ENCODE data around the gene SUSD3. TPM values are rescaled to one million over a fixed set of nuclear protein-coding genes. Genes with fewer than 3 reads are reported as not detected.
A peak's percentile ranks its signal among the peaks of the same experiment; 100 is the strongest.

The SUSD3 gene
- polyA plus RNA-seq, 4 donors = 3.7 to 10.1 (median 3.8) TPM; not detected in 1

DNA sequence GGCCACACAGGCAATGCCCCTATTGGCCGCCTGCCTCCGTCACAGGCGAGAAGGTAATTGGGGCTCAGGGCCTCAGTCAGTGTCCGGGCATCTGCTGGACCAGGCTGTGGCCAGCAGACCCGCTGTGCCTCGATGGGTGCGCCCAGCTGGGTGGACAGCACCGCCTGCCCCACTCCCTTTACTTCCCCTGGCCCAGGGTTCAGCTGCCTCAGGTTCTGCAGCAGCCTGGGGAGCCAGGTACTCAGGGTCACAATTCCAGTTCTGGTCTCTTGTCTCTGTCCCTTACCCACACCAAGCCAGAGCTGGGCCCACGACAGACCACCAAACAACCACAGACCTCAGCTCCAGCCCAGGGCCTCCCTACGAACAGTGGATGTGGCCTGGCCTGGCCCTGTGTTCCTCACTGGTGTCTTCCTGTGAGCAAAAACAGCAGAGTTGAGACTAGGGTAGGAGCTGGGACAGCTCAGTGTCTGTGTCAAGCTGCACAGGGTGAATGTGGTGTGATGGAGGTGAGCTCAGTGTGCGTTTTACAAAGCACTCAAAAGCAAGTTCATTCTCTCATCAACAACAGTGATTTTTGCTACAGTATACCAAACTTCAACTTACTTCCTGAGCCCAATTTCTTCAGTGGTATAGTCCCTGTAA is 33.4 kb upstream of the SUSD3 start:
- Histone ChIP-seq H3K9me3 (ENCODE audit: control insufficient read depth in 2 of 2, insufficient read depth in 1 of 2, low read depth in 1 of 2, low read length in 1 of 2) (no peaks in the 10 kb centered on the region), H3K4me3 (ENCODE audit: low read depth in 1 of 3, low read length in 3 of 3) (no peak overlapping the region), H3K27me3 (ENCODE audit: control insufficient read depth in 3 of 3, insufficient read depth in 3 of 3, low read length in 3 of 3) (no peaks in the 10 kb centered on the region), H3K4me1 (ENCODE audit: control insufficient read depth in 3 of 3, insufficient read depth in 2 of 3, low read depth in 1 of 3, low read length in 2 of 3) (no peaks in the 10 kb centered on the region), H3K36me3 (ENCODE audit: control insufficient read depth in 3 of 3, insufficient read depth in 2 of 3, low read depth in 1 of 3, low read length in 3 of 3) (peaks cover 0 to 23% (median 2%) of the 10 kb centered on the region in 3 donors), H3K27ac (ENCODE audit: low read depth in 1 of 3, low read length in 2 of 3) (no peak overlapping the region)
- FAIRE-seq (no peak), DNase-seq (no peak)
- WGBS, 3 donors = 86 to 91% (median 91%) methylated on average over 9 to 11 of the region's 11 CpGs

DNA sequence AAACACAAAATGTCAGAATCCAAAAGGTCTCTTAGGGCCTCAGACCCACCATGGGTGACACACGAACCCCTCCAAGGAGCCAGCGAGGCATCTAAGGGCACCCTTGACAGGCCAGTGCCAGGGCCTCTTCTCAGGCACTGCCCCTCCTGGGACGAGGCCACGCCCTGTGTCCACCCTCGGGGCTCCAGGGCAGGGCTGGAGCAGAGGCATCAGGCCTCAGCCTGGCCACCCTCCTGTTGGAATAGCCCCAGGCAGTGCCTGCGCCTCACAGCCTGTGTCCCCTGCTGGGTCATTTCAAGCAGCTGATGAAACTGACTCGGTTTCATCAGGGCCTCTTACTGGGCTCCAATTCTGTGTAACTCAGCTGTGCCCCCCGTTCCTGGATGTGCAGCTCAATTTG is 32.8 kb upstream of the SUSD3 start:
- Histone ChIP-seq H3K9me3 (ENCODE audit: control insufficient read depth in 2 of 2, insufficient read depth in 1 of 2, low read depth in 1 of 2, low read length in 1 of 2) (no peaks in the 10 kb centered on the region), H3K4me3 (ENCODE audit: low read depth in 1 of 3, low read length in 3 of 3) (no peak overlapping the region), H3K4me1 (ENCODE audit: control insufficient read depth in 3 of 3, insufficient read depth in 2 of 3, low read depth in 1 of 3, low read length in 2 of 3) (no peaks in the 10 kb centered on the region), H3K36me3 (ENCODE audit: control insufficient read depth in 3 of 3, insufficient read depth in 2 of 3, low read depth in 1 of 3, low read length in 3 of 3) (peaks cover 0 to 21% (median 2%) of the 10 kb centered on the region in 3 donors), H3K27ac (ENCODE audit: low read depth in 1 of 3, low read length in 2 of 3) (no peak overlapping the region), H3K27me3 (ENCODE audit: control insufficient read depth in 3 of 3, insufficient read depth in 3 of 3, low read length in 3 of 3) (no peaks in the 10 kb centered on the region)
- WGBS, 3 donors = 81 to 86% (median 83%) methylated on average over 8 of the region's 8 CpGs
- FAIRE-seq = no peak
- DNase-seq = no peak

DNA sequence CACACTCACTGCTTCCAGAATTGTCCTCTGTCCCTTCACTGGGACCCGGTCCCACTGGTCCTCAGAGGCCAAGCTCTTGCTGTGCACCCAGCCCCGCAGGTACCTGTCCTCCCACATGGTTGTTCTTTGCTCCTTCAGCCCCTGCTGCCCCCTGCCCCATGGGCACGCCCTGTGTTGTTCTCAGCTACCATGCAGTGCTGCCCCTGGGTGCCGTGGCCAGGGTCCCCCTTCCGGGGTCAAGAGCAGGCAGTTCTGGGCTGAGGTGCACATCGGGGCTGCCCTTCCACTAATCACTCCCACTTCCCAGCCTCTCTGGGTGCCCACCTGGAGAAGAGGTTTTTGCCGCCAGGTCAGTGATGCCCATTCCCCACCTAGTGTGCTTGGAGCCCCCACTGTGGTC is 31.9 kb upstream of the SUSD3 start:
- Histone ChIP-seq H3K9me3 (ENCODE audit: control insufficient read depth in 2 of 2, insufficient read depth in 1 of 2, low read depth in 1 of 2, low read length in 1 of 2) (no peaks in the 10 kb centered on the region), H3K27ac (ENCODE audit: low read depth in 1 of 3, low read length in 2 of 3) (no peak overlapping the region), H3K4me1 (ENCODE audit: control insufficient read depth in 3 of 3, insufficient read depth in 2 of 3, low read depth in 1 of 3, low read length in 2 of 3) (no peaks in the 10 kb centered on the region), H3K4me3 (ENCODE audit: low read depth in 1 of 3, low read length in 3 of 3) (no peak overlapping the region), H3K27me3 (ENCODE audit: control insufficient read depth in 3 of 3, insufficient read depth in 3 of 3, low read length in 3 of 3) (no peaks in the 10 kb centered on the region), H3K36me3 (ENCODE audit: control insufficient read depth in 3 of 3, insufficient read depth in 2 of 3, low read depth in 1 of 3, low read length in 3 of 3) (peaks cover 0 to 12% (median 2%) of the 10 kb centered on the region in 3 donors)
- DNase-seq (no peak), FAIRE-seq (no peak)
- 87 to 95% (median 89%) methylated on average over 7 of the region's 7 CpGs for WGBS, 3 donors

DNA sequence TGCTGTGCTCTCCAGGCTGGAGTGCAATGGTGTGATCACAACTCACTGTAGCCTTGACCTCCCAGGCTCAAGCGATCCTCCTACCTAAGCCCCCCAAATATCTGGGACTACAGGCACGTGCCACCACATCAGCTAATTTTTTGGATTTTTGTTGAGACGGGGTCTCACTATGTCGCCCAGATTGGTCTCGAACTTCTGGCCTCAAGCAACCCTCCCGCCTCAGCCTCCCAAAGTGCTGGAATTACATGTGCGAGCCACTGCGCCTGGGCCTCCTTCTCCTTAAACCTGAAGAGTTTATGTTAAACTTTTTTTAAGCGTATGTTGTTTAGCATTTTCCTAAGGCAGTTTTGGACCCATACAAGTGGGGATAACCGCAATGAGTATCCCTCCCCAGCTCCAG is 30.8 kb upstream of the SUSD3 start:
- DNase-seq (no peak), FAIRE-seq (no peak)
- H3K27ac ChIP-seq (ENCODE audit: low read depth in 1 of 3, low read length in 2 of 3) = no peak overlapping the region
- H3K27me3 ChIP-seq (ENCODE audit: control insufficient read depth in 3 of 3, insufficient read depth in 3 of 3, low read length in 3 of 3) = no peaks in the 10 kb centered on the region
- H3K9me3 ChIP-seq (ENCODE audit: control insufficient read depth in 2 of 2, insufficient read depth in 1 of 2, low read depth in 1 of 2, low read length in 1 of 2) = no peaks in the 10 kb centered on the region
- H3K4me1 ChIP-seq (ENCODE audit: control insufficient read depth in 3 of 3, insufficient read depth in 2 of 3, low read depth in 1 of 3, low read length in 2 of 3) = peaks cover 0 to 6% (median 0%) of the 10 kb centered on the region in 3 donors
- 94 to 96% (median 95%) methylated on average over 10 of the region's 10 CpGs for WGBS, 3 donors
- H3K4me3 ChIP-seq (ENCODE audit: low read depth in 1 of 3, low read length in 3 of 3) = no peak overlapping the region
- peaks cover 0 to 14% (median 5%) of the 10 kb centered on the region in 3 donors for H3K36me3 ChIP-seq (ENCODE audit: control insufficient read depth in 3 of 3, insufficient read depth in 2 of 3, low read depth in 1 of 3, low read length in 3 of 3)

DNA sequence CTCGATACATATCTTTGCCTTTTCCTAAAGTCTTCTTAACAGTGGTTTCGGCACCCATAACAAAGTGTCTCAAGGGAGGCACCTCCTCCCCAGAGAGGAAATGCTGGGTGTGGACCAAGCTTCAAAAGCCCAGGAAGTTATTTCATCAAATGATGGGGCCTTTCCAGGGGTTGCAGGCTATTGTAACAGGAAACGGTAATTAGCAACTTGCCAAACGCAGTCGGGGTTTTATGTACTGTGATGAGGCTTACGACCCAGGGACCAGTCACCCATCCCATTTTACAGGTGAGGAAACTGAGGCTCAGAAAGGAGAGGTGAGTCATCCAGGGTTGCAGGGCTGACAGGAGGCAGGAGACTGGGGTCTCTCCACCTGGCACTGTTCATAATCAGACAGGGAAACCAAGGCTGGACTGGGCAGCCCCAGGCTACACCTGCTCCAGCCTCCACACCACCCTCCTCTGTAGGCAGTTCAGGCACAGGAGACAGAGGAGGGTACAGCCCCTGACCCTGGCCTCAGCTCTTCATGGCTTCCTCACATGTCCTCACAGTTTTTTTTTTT is 30.0 kb upstream of the SUSD3 start:
- Histone ChIP-seq H3K36me3 (ENCODE audit: control insufficient read depth in 3 of 3, insufficient read depth in 2 of 3, low read depth in 1 of 3, low read length in 3 of 3) (peaks cover 0 to 14% (median 3%) of the 10 kb centered on the region in 3 donors), H3K4me3 (ENCODE audit: low read depth in 1 of 3, low read length in 3 of 3) (no peak overlapping the region), H3K27ac (ENCODE audit: low read depth in 1 of 3, low read length in 2 of 3) (peak overlapping the region in 1 of 3 donors; percentile 69), H3K4me1 (ENCODE audit: control insufficient read depth in 3 of 3, insufficient read depth in 2 of 3, low read depth in 1 of 3, low read length in 2 of 3) (peaks cover 0 to 8% (median 0%) of the 10 kb centered on the region in 3 donors), H3K9me3 (ENCODE audit: control insufficient read depth in 2 of 2, insufficient read depth in 1 of 2, low read depth in 1 of 2, low read length in 1 of 2) (no peaks in the 10 kb centered on the region), H3K27me3 (ENCODE audit: control insufficient read depth in 3 of 3, insufficient read depth in 3 of 3, low read length in 3 of 3) (no peaks in the 10 kb centered on the region)
- DNase-seq = peak; percentile 24 to 33
- 21 to 27% (median 26%) methylated on average over 6 of the region's 6 CpGs for WGBS, 3 donors
- no peak for FAIRE-seq

DNA sequence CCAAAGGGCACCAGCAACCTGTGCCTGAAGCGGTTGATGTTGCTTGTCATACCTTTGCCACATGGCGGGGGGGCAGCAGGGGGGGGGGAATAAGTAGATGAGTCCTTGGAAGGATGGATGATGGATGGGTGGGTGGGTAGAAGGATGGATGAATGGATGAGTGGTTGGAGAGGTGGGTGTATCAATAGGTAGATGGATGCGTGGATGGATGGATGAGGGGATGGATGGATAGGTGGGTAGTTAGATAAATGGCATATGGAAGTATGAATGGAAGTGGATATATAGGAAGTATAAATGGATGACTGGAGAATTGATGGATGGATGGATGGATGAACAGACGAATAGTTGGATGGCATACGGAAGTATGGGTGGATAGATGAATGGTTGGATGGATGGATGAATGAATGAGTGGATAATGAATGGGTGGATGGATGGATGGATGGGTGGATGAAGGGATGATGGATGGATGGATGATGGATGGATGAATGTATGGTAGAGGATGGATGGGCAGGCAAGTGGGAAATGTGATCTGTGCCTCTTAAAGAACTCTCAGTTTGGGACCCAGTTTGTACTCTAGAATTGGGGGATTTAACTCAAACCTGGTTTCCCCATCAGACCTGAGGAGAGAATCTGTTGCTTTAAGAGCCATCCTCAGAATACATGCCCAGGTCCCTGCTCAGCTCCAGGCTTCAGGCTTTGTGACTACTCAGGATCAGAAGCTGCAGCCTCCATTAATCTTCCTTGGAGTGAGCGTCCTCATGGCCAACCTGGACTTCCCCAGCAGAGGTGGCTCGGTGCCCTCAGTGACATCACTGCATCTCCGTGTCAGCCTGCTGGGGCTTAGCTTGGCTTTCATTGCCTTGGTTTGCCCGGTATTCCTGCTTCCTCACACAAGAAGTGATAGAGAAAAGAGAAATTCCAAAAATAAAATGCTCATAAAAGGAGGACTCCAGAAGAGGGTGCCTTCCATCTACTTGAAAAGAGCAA is 27.6 kb upstream of the SUSD3 start:
- H3K27ac ChIP-seq (ENCODE audit: low read depth in 1 of 3, low read length in 2 of 3) = no peak overlapping the region
- 86 to 95% (median 89%) methylated on average over 9 of the region's 9 CpGs for WGBS, 3 donors
- no peak for DNase-seq
- H3K27me3 ChIP-seq (ENCODE audit: control insufficient read depth in 3 of 3, insufficient read depth in 3 of 3, low read length in 3 of 3) = no peaks in the 10 kb centered on the region
- H3K4me3 ChIP-seq (ENCODE audit: low read depth in 1 of 3, low read length in 3 of 3) = no peak overlapping the region
- peaks cover 0 to 11% (median 0%) of the 10 kb centered on the region in 3 donors for H3K4me1 ChIP-seq (ENCODE audit: control insufficient read depth in 3 of 3, insufficient read depth in 2 of 3, low read depth in 1 of 3, low read length in 2 of 3)
- no peaks in the 10 kb centered on the region for H3K9me3 ChIP-seq (ENCODE audit: control insufficient read depth in 2 of 2, insufficient read depth in 1 of 2, low read depth in 1 of 2, low read length in 1 of 2)
- H3K36me3 ChIP-seq (ENCODE audit: control insufficient read depth in 3 of 3, insufficient read depth in 2 of 3, low read depth in 1 of 3, low read length in 3 of 3) = peaks cover 0 to 5% (median 3%) of the 10 kb centered on the region in 3 donors
- FAIRE-seq = no peak

DNA sequence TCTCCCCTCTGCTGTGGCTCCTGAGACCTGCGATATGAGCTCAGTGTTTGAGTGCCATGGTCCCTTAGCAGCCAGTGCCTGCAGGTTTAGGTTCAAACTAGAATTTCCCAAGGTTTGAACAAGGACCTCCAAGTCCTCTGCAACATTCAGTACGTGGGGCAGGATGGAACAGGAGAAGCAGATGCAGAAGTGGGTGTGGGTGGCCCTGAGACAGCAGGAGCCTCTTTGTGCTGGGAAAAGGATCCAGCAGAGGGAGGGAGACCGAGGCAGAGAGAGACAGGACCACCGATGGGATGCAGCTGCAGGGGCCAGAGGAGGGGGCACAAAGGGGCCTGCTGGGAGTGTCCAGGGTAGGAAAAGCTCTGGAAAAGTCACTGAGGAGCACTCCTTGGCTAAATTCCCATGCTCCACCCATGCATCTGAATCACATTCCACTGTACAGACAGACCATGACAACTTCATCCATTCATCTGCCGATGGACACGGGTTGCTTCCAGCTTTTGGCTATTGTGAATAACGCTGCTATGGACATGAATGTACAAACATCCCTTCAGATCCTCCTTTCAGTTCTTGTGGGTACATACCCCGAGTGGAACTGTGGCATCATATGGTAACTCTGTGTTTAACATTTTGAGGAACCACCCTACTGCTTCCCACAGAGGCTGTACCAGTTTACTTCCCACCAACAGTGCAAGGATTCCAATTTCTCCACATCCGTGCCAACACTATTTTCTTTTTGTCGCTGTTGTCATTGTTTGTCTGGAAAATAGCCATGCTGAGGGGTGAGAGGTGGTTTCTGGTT is 26.7 kb upstream of the SUSD3 start:
- Histone ChIP-seq H3K27ac (ENCODE audit: low read depth in 1 of 3, low read length in 2 of 3) (no peak overlapping the region), H3K27me3 (ENCODE audit: control insufficient read depth in 3 of 3, insufficient read depth in 3 of 3, low read length in 3 of 3) (no peaks in the 10 kb centered on the region), H3K4me1 (ENCODE audit: control insufficient read depth in 3 of 3, insufficient read depth in 2 of 3, low read depth in 1 of 3, low read length in 2 of 3) (peaks cover 0 to 11% (median 0%) of the 10 kb centered on the region in 3 donors), H3K4me3 (ENCODE audit: low read depth in 1 of 3, low read length in 3 of 3) (no peak overlapping the region), H3K36me3 (ENCODE audit: control insufficient read depth in 3 of 3, insufficient read depth in 2 of 3, low read depth in 1 of 3, low read length in 3 of 3) (peaks cover 0 to 7% (median 5%) of the 10 kb centered on the region in 3 donors), H3K9me3 (ENCODE audit: control insufficient read depth in 2 of 2, insufficient read depth in 1 of 2, low read depth in 1 of 2, low read length in 1 of 2) (no peaks in the 10 kb centered on the region)
- DNase-seq (no peak), FAIRE-seq (no peak)
- WGBS, 3 donors = 70 to 77% (median 71%) methylated on average over 10 of the region's 10 CpGs

DNA sequence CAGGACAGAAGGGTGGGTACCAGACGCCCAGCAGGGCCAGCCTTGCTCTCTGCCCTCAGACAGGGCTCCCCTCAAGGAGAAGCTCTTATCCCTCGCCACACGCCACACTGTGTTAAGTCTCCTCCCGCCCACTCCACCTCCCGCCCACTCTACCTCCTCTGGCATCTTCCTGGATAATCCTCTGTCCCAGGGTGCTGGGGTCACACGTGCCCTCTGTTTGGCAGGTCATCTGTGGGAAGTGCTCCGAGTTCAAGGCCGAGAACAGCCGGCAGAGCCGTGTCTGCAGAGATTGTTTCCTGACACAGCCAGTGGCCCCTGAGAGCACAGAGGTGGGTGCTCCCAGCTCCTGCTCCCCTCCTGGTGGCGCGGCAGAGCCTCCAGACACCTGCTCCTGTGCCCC is 26.0 kb upstream of the SUSD3 start:
- Histone ChIP-seq H3K9me3 (ENCODE audit: control insufficient read depth in 2 of 2, insufficient read depth in 1 of 2, low read depth in 1 of 2, low read length in 1 of 2) (no peaks in the 10 kb centered on the region), H3K27me3 (ENCODE audit: control insufficient read depth in 3 of 3, insufficient read depth in 3 of 3, low read length in 3 of 3) (no peaks in the 10 kb centered on the region), H3K4me1 (ENCODE audit: control insufficient read depth in 3 of 3, insufficient read depth in 2 of 3, low read depth in 1 of 3, low read length in 2 of 3) (peaks cover 0 to 11% (median 0%) of the 10 kb centered on the region in 3 donors), H3K4me3 (ENCODE audit: low read depth in 1 of 3, low read length in 3 of 3) (no peak overlapping the region), H3K27ac (ENCODE audit: low read depth in 1 of 3, low read length in 2 of 3) (no peak overlapping the region), H3K36me3 (ENCODE audit: control insufficient read depth in 3 of 3, insufficient read depth in 2 of 3, low read depth in 1 of 3, low read length in 3 of 3) (peaks cover 0 to 7% (median 5%) of the 10 kb centered on the region in 3 donors)
- WGBS, 3 donors = 30 to 76% (median 59%) methylated on average over 12 of the region's 12 CpGs
- FAIRE-seq (no peak), DNase-seq (no peak)
